ENCODE data around the gene FRY.

DNA sequence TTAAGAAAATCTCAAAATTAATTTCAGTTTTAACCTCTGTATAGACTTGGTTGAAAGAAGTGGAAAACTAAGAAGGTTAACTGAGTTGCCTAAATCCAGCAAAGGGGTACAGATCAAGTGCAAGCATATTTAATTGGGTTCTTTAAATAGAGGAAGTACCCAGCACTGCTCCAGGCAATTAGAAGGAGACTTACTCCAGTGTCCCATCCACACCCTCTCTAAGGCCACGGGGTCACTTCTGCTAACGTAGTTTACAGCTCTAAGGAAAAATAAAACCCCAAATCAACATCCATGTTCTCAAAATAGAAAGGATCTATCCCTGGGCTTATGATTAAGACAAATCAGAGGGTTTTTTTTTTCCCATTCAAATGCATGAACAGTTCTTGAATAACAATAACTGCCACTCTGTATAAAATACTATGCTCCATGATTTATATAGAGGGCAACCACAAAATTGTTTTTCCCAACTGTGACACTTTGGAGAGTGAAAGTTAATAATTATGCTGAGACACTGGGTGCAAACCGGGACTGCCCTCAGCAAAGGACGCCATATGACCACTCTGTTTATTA is 4.6 kb downstream of the FRY start:
- TF ChIP-seq, protein P1, sequence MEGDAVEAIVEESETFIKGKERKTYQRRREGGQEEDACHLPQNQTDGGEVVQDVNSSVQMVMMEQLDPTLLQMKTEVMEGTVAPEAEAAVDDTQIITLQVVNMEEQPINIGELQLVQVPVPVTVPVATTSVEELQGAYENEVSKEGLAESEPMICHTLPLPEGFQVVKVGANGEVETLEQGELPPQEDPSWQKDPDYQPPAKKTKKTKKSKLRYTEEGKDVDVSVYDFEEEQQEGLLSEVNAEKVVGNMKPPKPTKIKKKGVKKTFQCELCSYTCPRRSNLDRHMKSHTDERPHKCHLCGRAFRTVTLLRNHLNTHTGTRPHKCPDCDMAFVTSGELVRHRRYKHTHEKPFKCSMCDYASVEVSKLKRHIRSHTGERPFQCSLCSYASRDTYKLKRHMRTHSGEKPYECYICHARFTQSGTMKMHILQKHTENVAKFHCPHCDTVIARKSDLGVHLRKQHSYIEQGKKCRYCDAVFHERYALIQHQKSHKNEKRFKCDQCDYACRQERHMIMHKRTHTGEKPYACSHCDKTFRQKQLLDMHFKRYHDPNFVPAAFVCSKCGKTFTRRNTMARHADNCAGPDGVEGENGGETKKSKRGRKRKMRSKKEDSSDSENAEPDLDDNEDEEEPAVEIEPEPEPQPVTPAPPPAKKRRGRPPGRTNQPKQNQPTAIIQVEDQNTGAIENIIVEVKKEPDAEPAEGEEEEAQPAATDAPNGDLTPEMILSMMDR (conservative IDR thresholded peaks at IDR 0.05; ENCODE audit: low read length), result no peak
- TF ChIP-seq EZH2phosphoT487 (IDR thresholded peaks at IDR 0.05; ENCODE audit: borderline replicate concordance, low read depth, low read length), result no peak
